ENCODE measurements around the gene ARL14EPL. TPM values are rescaled to one million over a fixed set of nuclear protein-coding genes. Genes with fewer than 3 reads are reported as not detected.

ARL14EPL gene
- total RNA-seq, 1 donor from 2014 or later, result not detected

GRCh38 chr5:116035123-116035522 lies 2.9 kb downstream of the ARL14EPL start:
- no peak for TF ChIP-seq CTCF (IDR thresholded peaks at IDR 0.05; ENCODE audit: insufficient read depth, low read length, severe bottlenecking)
- H3K27me3 ChIP-seq (ENCODE audit: control insufficient read depth, insufficient read depth, low read length), result no peaks in the 10 kb centered on the region
- no peaks in the 10 kb centered on the region for H3K36me3 ChIP-seq (ENCODE audit: control insufficient read depth, insufficient read depth, low read length)
- H3K4me3 ChIP-seq (ENCODE audit: low read depth, low read length), result no peak overlapping the region
- no peak for FAIRE-seq
- peak; percentile 5 for DNase-seq (ENCODE audit: low read depth)

GRCh38 chr5:116037236-116037822 lies 5.1 kb downstream of the ARL14EPL start:
- FAIRE-seq (no peak), DNase-seq (ENCODE audit: low read depth) (peak; percentile 8)
- Histone ChIP-seq H3K4me3 (ENCODE audit: low read depth, low read length) (no peak overlapping the region), H3K36me3 (ENCODE audit: control insufficient read depth, insufficient read depth, low read length) (no peaks in the 10 kb centered on the region), H3K27me3 (ENCODE audit: control insufficient read depth, insufficient read depth, low read length) (no peaks in the 10 kb centered on the region)
- TF ChIP-seq CTCF (IDR thresholded peaks at IDR 0.05; ENCODE audit: insufficient read depth, low read length, severe bottlenecking), result no peak

GRCh38 chr5:116038817-116039216 lies 6.5 kb downstream of the ARL14EPL start:
- no peak for FAIRE-seq
- H3K4me3 ChIP-seq (ENCODE audit: low read depth, low read length), result no peak overlapping the region
- no peak for TF ChIP-seq CTCF (IDR thresholded peaks at IDR 0.05; ENCODE audit: insufficient read depth, low read length, severe bottlenecking)
- H3K27me3 ChIP-seq (ENCODE audit: control insufficient read depth, insufficient read depth, low read length), result no peaks in the 10 kb centered on the region
- no peak for DNase-seq (ENCODE audit: low read depth)
- no peaks in the 10 kb centered on the region for H3K36me3 ChIP-seq (ENCODE audit: control insufficient read depth, insufficient read depth, low read length)

GRCh38 chr5:116042375-116042774 lies 10.1 kb downstream of the ARL14EPL start:
- Histone ChIP-seq H3K36me3 (ENCODE audit: control insufficient read depth, insufficient read depth, low read length) (no peaks in the 10 kb centered on the region), H3K27me3 (ENCODE audit: control insufficient read depth, insufficient read depth, low read length) (no peaks in the 10 kb centered on the region), H3K4me3 (ENCODE audit: low read depth, low read length) (no peak overlapping the region)
- DNase-seq (ENCODE audit: low read depth), result no peak
- no peak for FAIRE-seq
- no peak for TF ChIP-seq CTCF (IDR thresholded peaks at IDR 0.05; ENCODE audit: insufficient read depth, low read length, severe bottlenecking)

GRCh38 chr5:116044073-116044472 lies 11.8 kb downstream of the ARL14EPL start:
- FAIRE-seq (no peak), DNase-seq (ENCODE audit: low read depth) (no peak)
- no peak for TF ChIP-seq CTCF (IDR thresholded peaks at IDR 0.05; ENCODE audit: insufficient read depth, low read length, severe bottlenecking)
- no peaks in the 10 kb centered on the region for H3K27me3 ChIP-seq (ENCODE audit: control insufficient read depth, insufficient read depth, low read length)
- H3K4me3 ChIP-seq (ENCODE audit: low read depth, low read length), result no peak overlapping the region
- H3K36me3 ChIP-seq (ENCODE audit: control insufficient read depth, insufficient read depth, low read length), result no peaks in the 10 kb centered on the region

- H3K27me3 ChIP-seq (ENCODE audit: control insufficient read depth, insufficient read depth, low read length), result no peaks in the 10 kb centered on the region
- H3K36me3 ChIP-seq (ENCODE audit: control insufficient read depth, insufficient read depth, low read length), result no peaks in the 10 kb centered on the region
- TF ChIP-seq CTCF (IDR thresholded peaks at IDR 0.05; ENCODE audit: insufficient read depth, low read length, severe bottlenecking), result no peak
- FAIRE-seq, result no peak
- DNase-seq (ENCODE audit: low read depth), result no peak
- H3K4me3 ChIP-seq (ENCODE audit: low read depth, low read length), result no peak overlapping the region
Observed at GRCh38 chr5:116045821-116046220, 13.5 kb downstream of the ARL14EPL start.

Measured in bronchial epithelial cell (primary cell).